IPS-18a (cell line): ENCODE results near the gene RNGTT.

Source experiments
- H3K27ac ChIP-seq: one replicate; pipeline ENCODE4 v1.5.1; 2013; ENCODE audit warnings: low read length
- H3K27me3 ChIP-seq: one replicate; pipeline ENCODE4 v1.6.1; 2013; ENCODE audit warnings: mild to moderate bottlenecking, low read length; ENCODE audit not compliant: control insufficient read depth, insufficient read depth
- H3K36me3 ChIP-seq: one replicate; pipeline ENCODE4 v1.6.1; 2013; ENCODE audit warnings: low read depth, low read length; ENCODE audit not compliant: control insufficient read depth
- H3K4me1 ChIP-seq: one replicate; pipeline ENCODE4 v1.6.1; 2013; ENCODE audit warnings: low read depth, low read length; ENCODE audit not compliant: control insufficient read depth
- H3K4me3 ChIP-seq: one replicate; pipeline ENCODE4 v1.5.1; 2013; ENCODE audit warnings: low read length
- H3K9ac ChIP-seq: one replicate; pipeline ENCODE4 v1.6.1; 2013; ENCODE audit warnings: mild to moderate bottlenecking, low read length, moderate library complexity
- H3K9me3 ChIP-seq: one replicate; pipeline ENCODE4 v1.6.1; 2013; ENCODE audit warnings: low read depth, low read length; ENCODE audit not compliant: control insufficient read depth

The RNGTT gene

DNA sequence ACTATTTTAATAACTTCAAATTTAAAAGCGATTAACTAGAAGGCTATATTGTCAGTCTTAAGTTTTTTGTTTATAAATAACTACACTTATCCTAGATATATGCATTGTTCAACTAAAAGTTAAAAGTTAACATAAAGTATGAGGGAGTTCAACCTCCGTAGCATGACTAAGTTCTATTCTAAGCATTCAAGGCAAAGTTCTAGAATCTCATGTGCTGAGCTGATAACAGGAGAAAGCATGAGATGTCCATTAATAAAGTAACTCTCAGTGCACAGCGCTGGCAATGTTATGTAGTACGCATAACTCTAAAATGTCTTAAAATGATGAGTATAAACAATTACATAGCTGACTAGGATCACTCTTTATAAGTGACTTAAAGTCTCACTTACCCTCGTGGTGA, 264.8 kb downstream of the RNGTT start:
- H3K9ac ChIP-seq = no peak overlapping the region

DNA sequence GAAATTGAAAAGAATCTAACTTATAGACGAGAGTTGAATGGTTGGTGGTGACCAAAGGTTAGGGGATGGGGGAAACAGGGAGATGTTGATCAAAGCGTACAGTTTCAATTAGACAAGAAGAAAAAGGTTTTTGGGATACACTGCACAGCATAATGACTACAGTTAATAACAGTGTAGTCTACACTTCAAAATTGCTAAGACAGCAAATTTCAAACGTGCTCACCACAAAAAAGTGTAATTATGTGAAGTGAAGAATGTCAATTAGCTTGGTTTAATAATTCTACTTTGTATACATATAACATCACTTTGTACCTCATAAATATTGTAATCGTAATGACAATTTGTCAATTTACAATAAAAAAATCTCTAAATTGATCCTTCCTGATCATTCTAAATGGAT, 267.5 kb downstream of the RNGTT start:
- Histone ChIP-seq H3K27me3 (no peaks in the 10 kb centered on the region), H3K4me3 (no peak overlapping the region), H3K27ac (no peak overlapping the region), H3K36me3 (no peaks in the 10 kb centered on the region), H3K9me3 (no peaks in the 10 kb centered on the region), H3K9ac (no peak overlapping the region), H3K4me1 (no peaks in the 10 kb centered on the region)

More for the DNA sequence above, 264.8 kb downstream of the RNGTT start:
- Histone ChIP-seq H3K36me3 (no peaks in the 10 kb centered on the region), H3K9me3 (no peaks in the 10 kb centered on the region), H3K27ac (no peak overlapping the region), H3K4me1 (no peaks in the 10 kb centered on the region), H3K4me3 (no peak overlapping the region), H3K27me3 (no peaks in the 10 kb centered on the region)

DNA sequence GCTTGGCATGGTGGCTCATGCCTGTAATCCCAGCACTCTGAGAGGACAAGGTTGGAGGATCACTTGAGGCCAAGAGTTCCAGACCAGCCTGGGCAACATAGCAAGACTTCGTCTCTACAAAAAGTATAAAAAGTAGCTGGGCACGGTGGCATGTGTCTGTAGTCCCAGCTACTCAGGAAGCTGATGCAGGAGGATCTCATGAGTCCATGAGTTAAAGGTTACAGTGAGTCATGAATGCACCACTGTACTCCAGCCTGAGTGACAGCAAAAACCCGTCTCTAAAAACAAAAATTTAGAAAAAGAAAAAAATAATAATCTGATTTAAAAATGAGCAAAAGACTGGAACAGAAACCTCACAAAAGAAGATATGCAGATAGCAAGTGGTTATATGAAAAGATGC, 279.7 kb downstream of the RNGTT start:
- H3K36me3 ChIP-seq = no peaks in the 10 kb centered on the region
- no peaks in the 10 kb centered on the region for H3K27me3 ChIP-seq
- H3K9ac ChIP-seq = no peak overlapping the region
- H3K4me1 ChIP-seq = peaks cover 4% of the 10 kb centered on the region
- no peak overlapping the region for H3K4me3 ChIP-seq
- no peak overlapping the region for H3K27ac ChIP-seq
- no peaks in the 10 kb centered on the region for H3K9me3 ChIP-seq

DNA sequence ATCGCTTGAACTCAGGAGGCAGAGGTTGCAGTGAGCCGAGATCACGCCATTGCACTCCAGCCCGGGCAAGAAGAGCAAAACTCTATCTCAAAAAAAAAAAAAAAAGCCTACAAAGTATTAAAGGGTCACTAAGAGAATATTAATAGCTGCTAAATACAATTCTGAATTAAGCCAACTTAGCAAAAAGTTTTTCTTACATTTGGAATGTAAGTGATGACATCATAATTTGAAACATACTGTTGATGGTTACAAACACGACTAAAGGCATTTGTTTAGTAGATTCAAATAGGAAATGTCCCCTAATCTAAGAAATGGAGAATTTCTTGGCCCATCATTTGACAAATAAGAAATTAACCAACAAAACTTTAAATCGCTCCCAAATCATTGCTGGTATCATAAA, 282.8 kb downstream of the RNGTT start:
- H3K36me3 ChIP-seq = no peaks in the 10 kb centered on the region
- no peak overlapping the region for H3K9ac ChIP-seq
- no peak overlapping the region for H3K4me3 ChIP-seq
- no peaks in the 10 kb centered on the region for H3K27me3 ChIP-seq
- no peak overlapping the region for H3K27ac ChIP-seq
- peaks cover 4% of the 10 kb centered on the region for H3K4me1 ChIP-seq
- H3K9me3 ChIP-seq = no peaks in the 10 kb centered on the region

DNA sequence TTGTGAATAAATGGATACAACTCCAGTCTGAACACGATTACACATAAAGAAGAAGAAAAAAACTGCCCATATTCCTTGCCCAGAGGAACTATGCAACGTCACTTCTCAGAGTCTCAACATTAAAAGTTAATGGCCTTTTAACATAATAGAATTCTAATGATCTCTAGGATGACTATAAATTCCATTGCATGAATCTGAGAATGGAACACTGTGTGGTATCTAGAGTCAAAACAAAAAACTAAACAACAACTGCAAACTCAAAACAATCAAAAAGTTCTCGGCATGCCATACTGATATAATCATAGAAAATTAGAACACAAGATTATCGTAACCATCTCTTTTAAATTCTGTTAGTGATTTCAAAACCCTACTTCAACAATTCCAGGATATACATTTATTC, 283.6 kb downstream of the RNGTT start:
- Histone ChIP-seq H3K4me1 (peaks cover 4% of the 10 kb centered on the region), H3K27ac (no peak overlapping the region), H3K9me3 (no peaks in the 10 kb centered on the region), H3K4me3 (no peak overlapping the region), H3K9ac (no peak overlapping the region), H3K27me3 (no peaks in the 10 kb centered on the region), H3K36me3 (no peaks in the 10 kb centered on the region)

DNA sequence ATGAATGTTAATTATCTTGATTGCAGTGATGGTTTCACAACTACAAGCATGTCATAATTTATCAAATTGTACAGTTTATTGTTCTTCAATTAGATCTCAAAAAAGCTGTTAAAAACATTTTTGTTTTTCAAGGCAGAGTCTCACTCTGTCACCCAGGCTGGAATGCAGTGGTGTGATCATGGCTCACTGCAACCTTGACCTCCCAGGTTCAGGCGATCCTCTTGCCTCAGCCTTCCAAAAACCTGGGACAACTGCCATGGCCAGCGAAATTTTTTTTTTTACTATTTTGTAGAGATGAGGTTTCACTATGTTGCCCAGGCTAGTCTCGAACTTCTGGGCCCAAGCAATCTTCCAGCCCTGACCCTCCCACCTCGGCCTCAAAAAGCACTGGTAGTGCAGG, 286.1 kb downstream of the RNGTT start:
- H3K27me3 ChIP-seq = no peaks in the 10 kb centered on the region
- no peak overlapping the region for H3K27ac ChIP-seq
- no peak overlapping the region for H3K9ac ChIP-seq

DNA sequence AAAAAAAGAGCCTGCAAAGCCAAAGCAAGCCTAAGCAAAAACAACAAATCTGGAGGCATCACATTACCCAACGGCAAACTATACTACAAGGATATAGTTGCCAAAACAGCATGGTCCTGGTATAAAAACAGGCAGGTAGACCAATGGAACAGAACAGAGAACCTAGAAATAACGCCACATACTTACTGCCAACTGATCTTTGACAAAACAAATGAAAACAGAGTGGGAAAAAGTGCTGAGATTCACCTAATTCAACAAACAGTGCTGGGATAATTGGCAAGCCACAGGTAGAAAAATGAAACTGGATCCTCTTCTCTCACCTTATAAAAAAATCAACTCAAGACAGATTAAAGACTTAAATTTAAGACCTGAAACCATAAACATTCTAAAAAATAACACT, 291.8 kb downstream of the RNGTT start:
- H3K4me1 ChIP-seq = no peaks in the 10 kb centered on the region
- no peaks in the 10 kb centered on the region for H3K27me3 ChIP-seq
- H3K4me3 ChIP-seq = no peak overlapping the region
- no peak overlapping the region for H3K27ac ChIP-seq
- H3K9ac ChIP-seq = no peak overlapping the region
- H3K36me3 ChIP-seq = no peaks in the 10 kb centered on the region
- H3K9me3 ChIP-seq = peaks cover 18% of the 10 kb centered on the region

More for the DNA sequence above, 286.1 kb downstream of the RNGTT start:
- Histone ChIP-seq H3K9me3 (no peaks in the 10 kb centered on the region), H3K36me3 (no peaks in the 10 kb centered on the region), H3K4me3 (no peak overlapping the region), H3K4me1 (peaks cover 4% of the 10 kb centered on the region)

DNA sequence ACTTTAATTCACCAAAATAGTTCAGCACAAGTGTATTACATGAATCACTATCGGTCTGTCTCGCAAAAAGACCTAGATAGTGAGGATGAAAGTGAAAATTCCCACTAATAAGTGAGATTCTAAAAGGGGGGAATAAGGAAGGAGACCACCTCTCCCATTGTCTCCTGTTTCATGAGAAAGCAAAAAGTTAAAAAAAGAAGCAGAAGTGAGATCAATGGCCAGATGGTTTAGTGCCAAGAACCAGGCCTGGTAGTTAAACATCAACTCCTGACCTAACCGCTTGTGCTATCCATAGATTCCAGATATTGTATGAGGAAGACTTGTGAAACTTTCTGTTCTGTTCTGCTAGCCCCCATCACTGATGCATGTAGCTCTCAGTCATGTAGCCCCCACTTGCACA, 293.0 kb downstream of the RNGTT start:
- H3K36me3 ChIP-seq = no peaks in the 10 kb centered on the region

DNA sequence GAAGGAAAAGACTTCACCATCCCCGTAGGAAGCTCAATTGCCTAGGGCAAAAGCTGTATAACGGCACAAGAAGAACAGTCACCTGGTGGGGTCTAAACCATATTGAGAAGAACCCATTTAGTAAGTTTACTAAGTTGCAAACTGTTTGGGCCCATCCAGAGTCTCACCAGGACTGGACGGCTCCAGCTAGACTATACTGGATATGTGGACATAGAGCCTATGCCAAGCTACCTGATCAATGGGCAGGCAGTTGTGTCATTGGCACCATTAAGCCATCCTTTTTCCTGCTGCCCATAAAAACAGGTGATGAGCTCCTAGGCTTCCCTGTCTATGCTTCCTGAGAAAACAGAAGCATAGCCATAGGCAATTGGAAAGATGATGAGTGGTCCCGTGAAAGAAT, 293.9 kb downstream of the RNGTT start:
- no peaks in the 10 kb centered on the region for H3K27me3 ChIP-seq
- no peak overlapping the region for H3K4me3 ChIP-seq
- H3K4me1 ChIP-seq = no peaks in the 10 kb centered on the region
- H3K36me3 ChIP-seq = no peaks in the 10 kb centered on the region
- no peak overlapping the region for H3K9ac ChIP-seq
- no peak overlapping the region for H3K27ac ChIP-seq
- peaks cover 18% of the 10 kb centered on the region for H3K9me3 ChIP-seq

More for the DNA sequence above, 293.0 kb downstream of the RNGTT start:
- Histone ChIP-seq H3K9ac (no peak overlapping the region), H3K4me3 (no peak overlapping the region), H3K9me3 (peaks cover 18% of the 10 kb centered on the region), H3K27ac (no peak overlapping the region), H3K27me3 (no peaks in the 10 kb centered on the region), H3K4me1 (no peaks in the 10 kb centered on the region)

DNA sequence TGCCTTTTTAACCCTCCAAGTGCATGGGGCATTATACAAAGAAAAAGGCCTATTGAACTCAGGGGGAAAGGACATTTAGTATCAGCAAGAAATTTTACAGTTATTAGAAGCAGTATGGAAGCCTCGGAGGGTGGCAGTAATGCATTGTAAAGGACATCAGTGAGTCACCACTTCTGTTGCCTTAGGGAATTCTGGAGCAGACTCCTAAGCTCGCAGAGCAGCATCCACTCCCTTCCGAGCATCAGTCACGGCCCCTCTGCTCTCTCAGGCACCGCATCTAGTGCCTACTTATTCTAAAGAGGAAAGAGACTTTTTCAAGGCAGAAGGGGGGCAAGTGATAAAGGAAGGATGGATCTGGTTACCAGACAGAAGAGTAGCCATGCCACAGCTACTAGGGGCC, 296.5 kb downstream of the RNGTT start:
- Histone ChIP-seq H3K27me3 (no peaks in the 10 kb centered on the region), H3K9me3 (peaks cover 22% of the 10 kb centered on the region), H3K36me3 (no peaks in the 10 kb centered on the region), H3K4me3 (no peak overlapping the region), H3K4me1 (no peaks in the 10 kb centered on the region), H3K27ac (no peak overlapping the region), H3K9ac (no peak overlapping the region)

DNA sequence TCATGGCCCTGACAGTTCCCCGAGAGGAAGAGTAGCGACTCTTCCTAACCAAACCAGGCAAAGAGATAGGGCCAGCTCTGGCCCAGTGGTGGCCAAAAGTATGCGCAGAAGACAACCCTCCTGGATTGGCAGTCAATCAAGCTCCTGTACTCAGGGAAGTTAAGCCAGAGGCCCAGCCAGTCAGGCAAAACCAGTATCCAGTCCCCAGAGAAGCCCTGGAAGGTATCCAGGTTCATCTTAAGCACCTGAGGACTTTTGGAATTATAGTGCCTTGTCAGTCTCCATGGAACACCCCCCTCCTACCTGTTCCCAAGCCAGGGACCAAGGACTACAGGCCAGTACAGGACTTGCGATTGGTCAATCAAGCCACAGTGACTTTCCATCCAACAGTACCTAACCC, 298.3 kb downstream of the RNGTT start:
- H3K36me3 ChIP-seq = no peaks in the 10 kb centered on the region
- no peaks in the 10 kb centered on the region for H3K4me1 ChIP-seq
- no peaks in the 10 kb centered on the region for H3K27me3 ChIP-seq
- peaks cover 15% of the 10 kb centered on the region for H3K9me3 ChIP-seq
- no peak overlapping the region for H3K4me3 ChIP-seq
- no peak overlapping the region for H3K27ac ChIP-seq
- no peak overlapping the region for H3K9ac ChIP-seq

DNA sequence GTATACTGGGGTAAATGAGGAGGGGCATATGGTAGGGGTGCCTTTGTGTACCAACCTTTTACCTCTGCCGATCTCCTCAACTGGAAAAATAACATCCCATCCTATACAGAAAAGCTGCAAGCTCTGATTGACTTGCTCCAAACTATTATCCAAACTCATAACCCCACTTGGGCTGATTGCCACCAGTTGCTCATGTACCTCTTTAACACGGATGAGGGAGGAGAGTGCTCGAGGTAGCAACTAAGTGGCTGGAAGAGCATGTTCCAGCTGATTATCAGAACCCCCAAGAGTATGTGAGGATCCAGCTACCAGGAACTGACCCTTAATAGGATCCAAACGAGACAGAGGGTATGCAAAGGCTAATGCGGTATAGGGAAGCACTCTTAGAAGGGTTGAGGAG, 299.6 kb downstream of the RNGTT start:
- H3K36me3 ChIP-seq = no peaks in the 10 kb centered on the region
- H3K4me1 ChIP-seq = no peaks in the 10 kb centered on the region
- H3K4me3 ChIP-seq = no peak overlapping the region
- no peak overlapping the region for H3K27ac ChIP-seq
- H3K9me3 ChIP-seq = peaks cover 6% of the 10 kb centered on the region
- H3K9ac ChIP-seq = no peak overlapping the region
- no peaks in the 10 kb centered on the region for H3K27me3 ChIP-seq
